Measurements from ENCODE around the gene SLX4.
A peak's percentile ranks its signal among the peaks of the same experiment; 100 is the strongest.

Gene SLX4

GRCh38 chr16:3589001-3589400 is 22.4 kb downstream of the SLX4 start:
- no peak for DNase-seq
- intact Hi-C loops (cut with DNase I) = no loop called here

- no peak for DNase-seq
- intact Hi-C loops (cut with DNase I) = no loop called here
Measured at GRCh38 chr16:3587547-3588110, 23.8 kb downstream of the SLX4 start.

GRCh38 chr16:3584412-3584811 is 27.0 kb downstream of the SLX4 start:
- no peak for DNase-seq
- intact Hi-C loops (cut with DNase I) = no loop called here

- no peak for DNase-seq
- intact Hi-C loops (cut with DNase I) = no loop called here
Measured at GRCh38 chr16:3583303-3584038, 27.9 kb downstream of the SLX4 start.

GRCh38 chr16:3582276-3583165 is 28.9 kb downstream of the SLX4 start:
- intact Hi-C loops (cut with DNase I) = no loop called here
- no peak for DNase-seq

GRCh38 chr16:3581392-3581791 is 30.0 kb downstream of the SLX4 start:
- no peak for DNase-seq
- intact Hi-C loops (cut with DNase I) = no loop called here

- intact Hi-C loops (cut with DNase I) = no loop called here
- DNase-seq = no peak
Measured at GRCh38 chr16:3580686-3581085, 30.7 kb downstream of the SLX4 start.

GRCh38 chr16:3580251-3580651 is 31.2 kb downstream of the SLX4 start:
- no peak for DNase-seq

GRCh38 chr16:3579776-3580175 is 31.6 kb downstream of the SLX4 start:
- intact Hi-C loops (cut with DNase I) = no loop called here
- no peak for DNase-seq

More at GRCh38 chr16:3580251-3580651, 31.2 kb downstream of the SLX4 start:
- intact Hi-C loops (cut with DNase I) = no loop called here

- DNase-seq = no peak
- intact Hi-C loops (cut with DNase I) = no loop called here
Measured at GRCh38 chr16:3578610-3579551, 32.5 kb downstream of the SLX4 start.

- intact Hi-C loops (cut with DNase I) = no loop called here
- DNase-seq = no peak
Measured at GRCh38 chr16:3578121-3578520, 33.3 kb downstream of the SLX4 start.

- intact Hi-C loops (cut with DNase I) = no loop called here
- DNase-seq = no peak
Measured at GRCh38 chr16:3577302-3577752, 34.1 kb downstream of the SLX4 start, which contains the start of gene NLRC3. Gene NLRC3 (minus strand): TSS chr16:3577403. CDS start chr16:3565036, 12,367 bp downstream.

GRCh38 chr16:3576211-3576610 is 35.2 kb downstream of the SLX4 start:
- intact Hi-C loops (cut with DNase I) = no loop called here
- DNase-seq = no peak

- no peak for DNase-seq
- intact Hi-C loops (cut with DNase I) = no loop called here
Measured at GRCh38 chr16:3575491-3575890, 35.9 kb downstream of the SLX4 start.

GRCh38 chr16:3574195-3574594 is 37.2 kb downstream of the SLX4 start:
- DNase-seq = no peak
- intact Hi-C loops (cut with DNase I) = no loop called here

GRCh38 chr16:3573146-3573815 is 38.1 kb downstream of the SLX4 start:
- DNase-seq = peak in 18 of 42 donors; percentile 8 to 68 (median 32)
- intact Hi-C loops (cut with DNase I) = no loop called here

- DNase-seq = no peak
- intact Hi-C loops (cut with DNase I) = no loop called here
Measured at GRCh38 chr16:3570420-3571062, 40.9 kb downstream of the SLX4 start.

- intact Hi-C loops (cut with DNase I) = no loop called here
- DNase-seq = no peak
Measured at GRCh38 chr16:3569851-3570250, 41.6 kb downstream of the SLX4 start.
